OCI-LY7 (cell line): ENCODE measurements around the gene PTPRM. TPM values are rescaled to one million over a fixed set of nuclear protein-coding genes. Genes with fewer than 3 reads are reported as not detected.

ENCODE experiments used
- BruUV-seq: library from RNA; stranded (reverse); fragments of 400-500 nt; replicated peaks from 2 replicates; lab custom pipeline; 2021; lab: Mats Ljungman, UMichigan
- CTCF ChIA-PET: fragments of 300-600 bp; sonication (Branson Sonifier 250); formaldehyde crosslinking; loops from one replicate; lab custom pipeline; 2022; ENCODE audit warnings: antibody characterized with exemption; ENCODE audit not compliant: unreplicated experiment; lab: Charles Lee
- POLR2A ChIA-PET: fragments of 300-600 bp; sonication (Branson Sonifier 250); formaldehyde crosslinking; loops from one replicate; lab custom pipeline; 2022; ENCODE audit warnings: antibody characterized with exemption; lab: Charles Lee
- DNase-seq: peaks from one replicate; pipeline ENCODE4 v3.0.0-alpha.2; 2015; ENCODE audit warnings: low spot score
- H2AFZ ChIP-seq: fragments of 200-600 bp; sonication (generic), shearing (Covaris generic); 2 replicates; pipeline ENCODE4 v1.6.1; 2014; ENCODE audit warnings: mild to moderate bottlenecking, antibody characterized with exemption, low read length, moderate library complexity
- H3K27ac ChIP-seq: fragments of 200-600 bp; sonication (generic); 2 replicates; pipeline ENCODE4 v1.5.1; 2014; ENCODE audit warnings: mixed run types, low read depth, mild to moderate bottlenecking, moderate library complexity, low read length, inconsistent platforms; ENCODE audit not compliant: poor library complexity, severe bottlenecking
- H3K36me3 ChIP-seq: fragments of 200-600 bp; sonication (generic); 2 replicates; pipeline ENCODE4 v1.6.1; 2014; ENCODE audit warnings: mild to moderate bottlenecking, antibody characterized with exemption, low read length, moderate library complexity, mixed read lengths; ENCODE audit not compliant: insufficient read depth
- H3K4me1 ChIP-seq: fragments of 200-600 bp; sonication (generic); 2 replicates; pipeline ENCODE4 v1.5.1; 2014; ENCODE audit warnings: mild to moderate bottlenecking, low read length; ENCODE audit not compliant: insufficient read depth, poor library complexity, severe bottlenecking
- H3K4me2 ChIP-seq: fragments of 200-600 bp; sonication (generic); 2 replicates; pipeline ENCODE4 v1.6.1; 2014; ENCODE audit warnings: mild to moderate bottlenecking, low read length
- H3K4me3 ChIP-seq: fragments of 200-600 bp; sonication (generic); 2 replicates; pipeline ENCODE4 v1.5.1; 2014; ENCODE audit warnings: mild to moderate bottlenecking, low read depth, low read length; ENCODE audit not compliant: poor library complexity, severe bottlenecking
- H3K79me2 ChIP-seq: fragments of 200-600 bp; sonication (generic); 2 replicates; pipeline ENCODE4 v1.6.1; 2016; ENCODE audit warnings: low read depth, mild to moderate bottlenecking, low read length, moderate library complexity, mixed read lengths; ENCODE audit not compliant: insufficient read depth
- H3K9me2 ChIP-seq: fragments of 200-600 bp; sonication (generic); 2 replicates; pipeline ENCODE4 v1.6.1; 2016; ENCODE audit warnings: mild to moderate bottlenecking, low read length, mixed read lengths; ENCODE audit not compliant: insufficient read depth
- H3K9me3 ChIP-seq: fragments of 200-600 bp; sonication (generic); 2 replicates; pipeline ENCODE4 v1.6.1; 2014; ENCODE audit warnings: mild to moderate bottlenecking, mixed run types, low read length, mixed read lengths
- H4K20me1 ChIP-seq: fragments of 200-600 bp; sonication (generic); 2 replicates; pipeline ENCODE4 v1.6.1; 2014; ENCODE audit warnings: mild to moderate bottlenecking, antibody characterized with exemption, low read length, moderate library complexity, mixed read lengths; ENCODE audit not compliant: insufficient read depth
- CTCF ChIP-seq: fragments of 200-600 bp; sonication (generic); conservative IDR thresholded peaks from 2 replicates; pipeline ENCODE4 v1.5.1; 2014; ENCODE audit warnings: mild to moderate bottlenecking, antibody characterized with exemption, low read length, moderate library complexity, mixed read lengths
- EZH2phosphoT487 ChIP-seq: fragments of 200-600 bp; sonication (generic); IDR thresholded peaks from 2 replicates; pipeline ENCODE4 v1.6.1; 2018; ENCODE audit warnings: low read depth, borderline replicate concordance, mild to moderate bottlenecking, mixed run types, antibody characterized with exemption, low read length, moderate library complexity, mixed read lengths
- intact Hi-C: fragments of 100-400 bp; cut with micrococcal nuclease; formaldehyde crosslinking; loops from one replicate; pipeline ENCODE4 v1.10.0; 2022; ENCODE audit not compliant: unreplicated experiment
- total RNA-seq, 2 experiments: library from RNA; depleted of rRNA in 1 of 2; stranded (reverse); fragments of >200 nt in 1 of 2; shearing (Covaris generic) in 1 of 2; gene quantifications; 2 replicates each; pipeline ENCODE4 v1.2.3, GENCODE V29; 2014 to 2022

PTPRM gene
- total RNA-seq, 2 experiments from 2014 or later: not detected

GRCh38 chr18:7632152-7633098 is 65.3 kb downstream of the PTPRM start:
- no TSS peak for BruUV-seq
- H2AFZ ChIP-seq: no peak overlapping the region
- intact Hi-C loops: no loop called here
- H3K27ac ChIP-seq: no peak overlapping the region
- CTCF ChIA-PET: no interaction called here
- H3K9me2 ChIP-seq: no peaks in the 10 kb centered on the region
- no peak for DNase-seq
- no peak overlapping the region for H3K4me2 ChIP-seq
- POLR2A ChIA-PET: interaction anchor here (0.6 kb wide), 1 partner anchor 77 kb away, joined by 3 read pairs; no protein-coding TSS in a partner anchor
- H4K20me1 ChIP-seq: no peaks in the 10 kb centered on the region
- TF ChIP-seq EZH2phosphoT487: no peak
- TF ChIP-seq CTCF: no peak
- no peaks in the 10 kb centered on the region for H3K79me2 ChIP-seq
- H3K9me3 ChIP-seq: no peaks in the 10 kb centered on the region
- no peak overlapping the region for H3K4me3 ChIP-seq
- H3K36me3 ChIP-seq: no peaks in the 10 kb centered on the region
- H3K4me1 ChIP-seq: no peaks in the 10 kb centered on the region

GRCh38 chr18:7633171-7633570 is 66.1 kb downstream of the PTPRM start:
- Histone ChIP-seq H3K79me2 (no peaks in the 10 kb centered on the region), H3K4me1 (no peaks in the 10 kb centered on the region), H2AFZ (no peak overlapping the region), H3K9me2 (no peaks in the 10 kb centered on the region), H3K4me2 (no peak overlapping the region), H3K27ac (no peak overlapping the region), H3K9me3 (no peaks in the 10 kb centered on the region), H3K4me3 (no peak overlapping the region), H4K20me1 (no peaks in the 10 kb centered on the region), H3K36me3 (no peaks in the 10 kb centered on the region)
- intact Hi-C loops: no loop called here
- ChIA-PET CTCF (no interaction called here), POLR2A (no interaction called here)
- no peak for TF ChIP-seq EZH2phosphoT487
- TF ChIP-seq CTCF: no peak
- BruUV-seq: no TSS peak
- no peak for DNase-seq

GRCh38 chr18:7635948-7636347 is 68.8 kb downstream of the PTPRM start:
- no TSS peak for BruUV-seq
- no peak for DNase-seq
- ChIA-PET CTCF (no interaction called here), POLR2A (no interaction called here)
- H4K20me1 ChIP-seq: no peaks in the 10 kb centered on the region
- H3K79me2 ChIP-seq: no peaks in the 10 kb centered on the region
- intact Hi-C loops: no loop called here
- no peak overlapping the region for H3K27ac ChIP-seq
- H2AFZ ChIP-seq: no peak overlapping the region
- H3K9me3 ChIP-seq: no peaks in the 10 kb centered on the region
- TF ChIP-seq CTCF (no peak), EZH2phosphoT487 (no peak)
- no peaks in the 10 kb centered on the region for H3K4me1 ChIP-seq
- no peak overlapping the region for H3K4me2 ChIP-seq
- H3K9me2 ChIP-seq: no peaks in the 10 kb centered on the region
- H3K36me3 ChIP-seq: no peaks in the 10 kb centered on the region
- H3K4me3 ChIP-seq: no peak overlapping the region
